ENCODE results near the gene MKI67. TPM values are rescaled to one million over a fixed set of nuclear protein-coding genes. Genes with fewer than 3 reads are reported as not detected.

Gene MKI67
- total and polyA plus RNA-seq, 10 of the 15 experiments (the other 5 are each of a cell fraction or from before 2014, with no cell fraction given) = 22.3 to 183 (median 82.9) TPM

GRCh38 chr10:128152741-128153580, 26.7 kb upstream of the MKI67 start:
- Histone ChIP-seq H3K27ac (ENCODE audit: control insufficient read depth, insufficient read depth) (no peak overlapping the region), H3K4me1 (ENCODE audit: control insufficient read depth, insufficient read depth, low read length) (no peaks in the 10 kb centered on the region; the same call in 1 of the 2 replicates), H3K9me3 (replicated peaks; ENCODE audit: control insufficient read depth, insufficient read depth, low read length) (no peaks in the 10 kb centered on the region; the same call in 2 of the 3 replicates), H3K27me3 (replicated peaks in 1 of 2; ENCODE audit: control insufficient read depth in 2 of 2, insufficient read depth in 2 of 2, low read length in 1 of 2) (peaks cover 0 to 2% of the 10 kb centered on the region in 2 experiments; a peak in 3 of 4 replicates), H2AFZ (ENCODE audit: control insufficient read depth, low read depth, low read length) (no peak overlapping the region), H3K9ac (ENCODE audit: control insufficient read depth, insufficient read depth, low read length) (no peak overlapping the region), H3K4me3 (no peak overlapping the region), H4K20me1 (ENCODE audit: control insufficient read depth, insufficient read depth) (no peaks in the 10 kb centered on the region), H3K36me3 (ENCODE audit: control insufficient read depth in 2 of 2, insufficient read depth in 2 of 2, low read length in 1 of 2) (no peaks in the 10 kb centered on the region), H3K4me2 (ENCODE audit: control insufficient read depth, insufficient read depth) (no peak overlapping the region), H3K79me2 (ENCODE audit: control insufficient read depth, insufficient read depth, low read length) (no peaks in the 10 kb centered on the region)
- POLR2A ChIA-PET = no interaction called here
- DNase-seq (ENCODE audit: low read depth, low spot score) = no peak
- in situ Hi-C loops (cut with MboI) (no loop called here), intact Hi-C loops (cut with micrococcal nuclease; ENCODE audit: unreplicated experiment) (loop anchor here (10.0 kb wide), 2 partner anchors 248 to 428 kb away; partner anchors contain the start of gene PTPRE)
- CTCF ChIA-PET = interaction anchor here (1.2 to 4.3 kb wide), 5 partner anchors 38 to 142 kb away, joined by 3 to 22 read pairs (median 3); no protein-coding TSS in a partner anchor
- BruUV-seq (replicated peaks) = no TSS peak
- RAD21 ChIA-PET (ENCODE audit: unreplicated experiment) = interaction anchor here (1.3 kb wide), 1 partner anchor 75 kb away, joined by 3 read pairs; no protein-coding TSS in a partner anchor
- no peak for ATAC-seq
- TF ChIP-seq IRF3 (IDR thresholded peaks at IDR 0.05) (no peak), EP300 (IDR thresholded peaks at IDR 0.05; ENCODE audit: borderline replicate concordance in 1 of 2, control insufficient read depth in 1 of 2, low read depth in 2 of 2, low read length in 2 of 2) (no peak), POLR2AphosphoS2 (IDR thresholded peaks at IDR 0.05; ENCODE audit: low read depth, low read length) (no peak)
- no peak for FAIRE-seq
- WGBS (ENCODE audit: insufficient coverage, insufficient replicate concordance, low lambda C conversion rate, missing lambda C conversion rate) = 54% methylated on average over 13 of the region's 13 CpGs
- SMC1A ChIA-PET (ENCODE audit: uncharacterized antibody, unreplicated experiment) = no interaction called here
